ENCODE results near the gene CLK4.

The CLK4 gene

GRCh38 chr5:178626484-178627258 lies at the start of gene CLK4:
Gene CLK4 (minus strand): TSS chr5:178627050. CDS start chr5:178623416, 3,634 bp downstream.
- peak; percentile 50 for DNase-seq

GRCh38 chr5:178675922-178676321 lies 49.1 kb upstream of the CLK4 start:
- DNase-seq = no peak

GRCh38 chr5:178674334-178674733 lies 47.5 kb upstream of the CLK4 start:
- DNase-seq = no peak

- no peak for DNase-seq
Measured at GRCh38 chr5:178673801-178674295, 47.0 kb upstream of the CLK4 start.

GRCh38 chr5:178672630-178673029 lies 45.8 kb upstream of the CLK4 start:
- DNase-seq = no peak

- DNase-seq = no peak
Measured at GRCh38 chr5:178671602-178672144, 44.8 kb upstream of the CLK4 start.

- DNase-seq = no peak
Measured at GRCh38 chr5:178670351-178670885, 43.6 kb upstream of the CLK4 start.

GRCh38 chr5:178668579-178668978 lies 41.7 kb upstream of the CLK4 start:
- no peak for DNase-seq

GRCh38 chr5:178667688-178668087 lies 40.8 kb upstream of the CLK4 start:
- no peak for DNase-seq

GRCh38 chr5:178667101-178667500 lies 40.3 kb upstream of the CLK4 start:
- no peak for DNase-seq

- DNase-seq = no peak
Measured at GRCh38 chr5:178664141-178664540, 37.3 kb upstream of the CLK4 start.

- DNase-seq = no peak
Measured at GRCh38 chr5:178662541-178662860, 35.7 kb upstream of the CLK4 start.

GRCh38 chr5:178661836-178662540 lies 35.1 kb upstream of the CLK4 start:
- no peak for DNase-seq

- no peak for DNase-seq
Measured at GRCh38 chr5:178651046-178651810, 24.4 kb upstream of the CLK4 start.

GRCh38 chr5:178650214-178650613 lies 23.4 kb upstream of the CLK4 start:
- DNase-seq = no peak

GRCh38 chr5:178649580-178649979 lies 22.7 kb upstream of the CLK4 start:
- DNase-seq = no peak

GRCh38 chr5:178644826-178645545 lies 18.1 kb upstream of the CLK4 start:
- DNase-seq = no peak

- no peak for DNase-seq
Measured at GRCh38 chr5:178642351-178642909, 15.6 kb upstream of the CLK4 start.

GRCh38 chr5:178641711-178642110 lies 14.9 kb upstream of the CLK4 start:
- no peak for DNase-seq

- DNase-seq = no peak
Measured at GRCh38 chr5:178640331-178641045, 13.6 kb upstream of the CLK4 start.

GRCh38 chr5:178637356-178638074 lies 10.7 kb upstream of the CLK4 start:
- DNase-seq = no peak

Data from NCI-H510A treated with DMSO at 0.1 percent for 48 hours (cell line).